Inflammatory macrophage treated with lipopolysaccharide for 1 hour (primary cell): ENCODE data around the gene EXD3.
A peak's percentile ranks its signal among the peaks of the same experiment; 100 is the strongest.

Source experiments
- DNase-seq, 2 donors: peaks; one replicate each; pipeline ENCODE4 v3.0.0-alpha.2; 2020 to 2022

EXD3 gene

DNA sequence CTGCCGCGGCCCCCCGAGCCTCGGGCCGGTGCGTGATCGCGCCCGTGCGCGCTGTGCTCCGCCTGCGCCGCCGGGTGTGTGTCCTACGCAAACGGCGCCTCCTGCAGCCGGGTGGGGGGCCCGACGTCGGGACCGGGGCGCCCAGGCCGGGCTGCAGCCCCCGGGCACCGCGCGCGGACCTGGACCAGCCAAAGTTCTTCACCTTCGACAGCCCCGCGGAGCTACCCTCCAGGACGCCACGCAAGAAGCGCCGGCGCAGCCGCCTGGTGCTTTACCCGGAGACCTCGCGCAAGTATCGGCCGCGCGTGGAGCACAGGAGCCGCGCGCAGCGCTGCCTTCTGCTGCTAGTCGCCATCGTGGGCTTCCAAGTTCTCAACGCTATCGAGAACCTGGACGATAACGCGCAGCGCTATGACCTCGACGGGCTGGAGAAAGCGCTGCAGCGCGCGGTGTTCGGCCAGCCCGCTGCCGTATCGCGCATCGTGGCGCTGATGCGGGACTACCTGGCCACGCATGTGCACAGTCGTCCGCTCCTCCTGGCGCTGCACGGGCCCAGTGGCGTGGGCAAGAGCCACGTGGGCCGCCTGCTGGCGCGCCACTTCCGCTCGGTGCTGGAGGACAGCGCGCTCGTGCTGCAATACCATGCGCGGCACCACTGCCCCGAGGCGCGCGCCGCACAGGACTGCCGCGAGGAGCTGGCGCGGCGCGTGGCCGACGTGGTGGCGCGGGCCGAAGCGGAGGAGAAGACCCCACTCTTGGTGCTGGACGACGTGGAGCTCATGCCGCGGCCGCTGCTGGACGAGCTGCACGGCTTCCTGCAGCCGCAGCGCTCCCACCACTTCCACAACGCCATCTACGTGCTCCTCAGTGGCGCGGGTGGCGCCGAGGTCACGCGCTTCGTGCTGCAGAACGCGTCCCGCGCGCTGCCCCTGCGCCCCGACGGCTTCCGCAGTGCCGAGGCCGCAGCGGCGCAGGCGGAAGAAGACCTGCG is 143.9 kb downstream of the EXD3 start:
- DNase-seq, result no peak

DNA sequence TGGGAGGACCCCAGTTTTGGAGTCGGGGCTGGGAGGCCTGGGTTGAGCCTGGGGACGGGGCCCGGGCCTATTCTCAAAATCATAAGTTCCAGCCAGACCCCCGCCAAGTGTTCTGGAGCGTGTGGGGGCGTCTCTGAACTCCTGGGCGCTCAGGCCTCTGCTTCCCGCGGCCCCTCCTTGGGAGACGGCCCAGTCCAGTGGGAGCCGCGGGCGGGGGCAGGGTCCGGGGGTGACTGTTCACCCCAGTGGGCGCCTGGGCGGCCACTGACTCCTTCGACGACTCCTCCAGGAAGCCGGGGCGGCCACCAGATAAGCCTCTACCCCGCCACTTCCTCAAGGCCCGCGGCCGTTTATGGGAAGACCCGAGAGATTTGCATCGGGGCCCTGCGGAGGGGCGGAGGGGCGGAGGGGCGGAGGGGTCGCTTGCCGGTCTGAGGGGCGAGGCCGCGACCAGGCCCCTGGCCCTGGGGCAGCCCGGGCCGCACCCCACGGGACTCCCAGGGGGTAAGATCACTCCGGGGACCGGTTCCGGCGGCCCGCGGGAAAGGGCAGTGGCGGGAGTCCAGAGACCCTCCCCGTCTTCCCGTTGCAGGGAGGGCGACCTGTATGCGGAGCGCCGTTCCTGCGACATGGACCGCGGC is 144.8 kb downstream of the EXD3 start:
- peak in 1 of 2 donors; percentile 37 for DNase-seq

DNA sequence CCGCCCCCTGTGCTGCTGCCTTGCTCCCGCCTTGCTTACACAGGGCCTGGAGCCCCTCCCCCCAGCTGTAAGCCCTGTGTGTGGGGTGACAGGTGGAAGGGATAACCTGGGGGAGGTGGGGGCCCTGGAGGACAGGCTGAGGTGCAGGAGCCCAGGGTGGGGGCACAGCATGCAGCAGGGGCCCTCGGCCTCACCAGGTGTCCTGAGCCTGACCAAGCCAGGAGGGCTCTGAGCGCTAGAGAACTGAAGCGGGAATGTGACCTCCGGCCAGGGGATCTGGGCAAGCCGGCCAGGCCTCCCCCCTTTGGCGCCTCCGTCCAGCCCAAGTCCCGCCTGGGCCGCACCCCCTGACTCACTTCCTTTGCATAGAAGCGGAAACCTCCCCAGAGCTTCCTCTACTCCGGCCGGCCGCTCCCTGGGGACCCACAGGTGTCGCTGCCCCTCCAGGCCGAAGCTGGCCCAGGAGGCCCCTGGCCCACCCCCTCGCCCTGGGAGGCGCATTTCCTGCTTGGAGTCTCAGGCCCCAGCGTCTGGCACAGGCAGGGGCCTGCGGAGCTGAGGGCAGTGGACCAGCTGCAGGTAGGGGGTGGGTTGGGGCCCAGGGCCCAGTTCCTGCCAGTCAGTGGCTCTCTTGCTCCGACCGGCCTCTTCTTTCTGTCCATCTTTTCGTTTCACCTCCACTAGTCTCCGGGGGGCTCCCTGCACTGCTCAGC is 145.5 kb downstream of the EXD3 start, which contains the start of gene TOR4A:
TSS of gene TOR4A (plus strand) at position 398 of the 713 bp plus-strand sequence. CDS start 964 bp downstream, outside the sequence.
- peak; percentile 73 to 82 for DNase-seq

DNA sequence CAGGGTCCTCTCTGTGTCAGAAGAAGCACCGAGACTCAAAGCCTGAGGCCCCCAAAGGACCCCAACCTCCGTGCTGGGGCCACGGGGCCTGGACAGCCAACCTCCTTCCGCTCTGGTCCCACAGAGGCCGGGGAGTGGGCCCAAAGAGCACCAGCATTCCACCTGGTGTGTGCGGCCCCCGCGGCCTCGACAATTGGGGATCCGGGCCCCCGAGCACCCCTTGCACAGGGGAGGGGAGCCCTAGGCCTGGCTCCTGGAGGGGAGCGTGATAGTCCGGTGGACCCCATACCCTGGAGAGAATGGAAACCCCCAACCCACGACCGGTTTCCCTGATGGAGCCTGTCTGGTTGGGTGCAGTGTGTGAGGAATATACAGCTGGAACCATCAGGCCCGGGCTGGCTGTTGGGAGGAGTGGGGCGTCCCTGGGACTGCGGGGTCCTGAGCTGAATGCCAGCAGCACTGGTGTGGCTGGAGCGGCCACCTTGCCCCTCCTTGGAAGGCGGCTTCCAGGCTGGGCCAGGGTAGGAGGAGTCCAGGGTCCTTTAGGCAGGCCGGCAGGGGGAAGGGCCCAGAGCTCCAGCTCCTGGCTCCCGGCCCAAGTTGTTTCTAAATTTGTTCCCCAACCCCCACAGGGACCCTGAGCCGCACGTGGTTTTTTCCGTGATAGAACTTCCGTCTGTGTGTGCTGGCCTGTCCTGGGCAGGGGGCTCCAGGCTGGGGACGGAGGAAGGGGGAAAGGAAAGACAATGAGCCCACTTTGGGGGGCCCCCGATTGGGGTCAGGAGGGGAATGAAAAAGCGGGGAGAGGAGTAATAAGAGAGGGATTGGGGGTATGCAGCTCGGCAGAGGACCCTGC is 146.3 kb downstream of the EXD3 start:
- DNase-seq, result peak in 1 of 2 donors; percentile 14

DNA sequence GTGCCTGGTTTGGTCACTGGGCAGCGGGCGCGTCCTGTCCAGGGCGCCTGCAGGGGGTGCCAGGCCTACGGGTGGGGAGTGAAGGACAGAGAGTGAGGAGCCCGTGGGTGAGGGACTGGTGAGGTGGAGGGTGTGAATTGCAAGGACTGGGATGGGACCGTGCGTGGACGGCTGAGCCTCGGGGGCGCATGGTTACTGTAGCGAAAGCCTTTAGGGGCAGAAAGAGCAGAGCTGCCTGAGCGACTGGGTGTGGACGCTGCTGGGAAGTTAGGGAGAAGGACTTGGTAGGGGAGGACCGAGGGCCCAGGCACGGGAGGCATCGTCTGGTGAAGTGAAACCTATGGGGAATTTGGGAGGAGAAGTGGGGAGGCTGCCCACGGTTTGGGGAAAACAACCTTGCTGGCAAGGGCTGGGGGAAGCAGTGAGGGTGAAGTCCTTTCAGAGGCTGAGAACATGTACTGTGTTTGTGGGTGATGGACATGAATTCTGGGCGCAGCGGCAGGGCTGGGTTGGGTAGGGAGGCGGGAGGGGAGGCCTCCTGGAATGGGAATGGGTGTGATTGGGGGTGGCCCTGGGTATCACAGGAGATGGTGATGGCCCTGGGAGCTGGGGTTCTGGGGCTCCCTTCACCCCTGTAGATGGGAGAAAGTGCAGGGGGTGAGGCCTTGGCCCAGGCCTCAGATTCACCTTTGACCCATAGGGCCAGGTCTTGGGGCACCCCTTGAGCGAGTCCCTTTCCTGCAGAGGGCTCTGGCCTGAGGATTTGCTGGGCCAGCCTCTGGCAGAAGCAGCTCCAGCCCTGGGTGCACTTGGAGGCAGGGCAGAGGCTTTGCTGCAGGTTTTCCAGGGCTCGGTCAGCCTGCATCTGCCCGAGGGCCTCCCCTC is 147.1 kb downstream of the EXD3 start:
- DNase-seq, result peak; percentile 58 to 69

DNA sequence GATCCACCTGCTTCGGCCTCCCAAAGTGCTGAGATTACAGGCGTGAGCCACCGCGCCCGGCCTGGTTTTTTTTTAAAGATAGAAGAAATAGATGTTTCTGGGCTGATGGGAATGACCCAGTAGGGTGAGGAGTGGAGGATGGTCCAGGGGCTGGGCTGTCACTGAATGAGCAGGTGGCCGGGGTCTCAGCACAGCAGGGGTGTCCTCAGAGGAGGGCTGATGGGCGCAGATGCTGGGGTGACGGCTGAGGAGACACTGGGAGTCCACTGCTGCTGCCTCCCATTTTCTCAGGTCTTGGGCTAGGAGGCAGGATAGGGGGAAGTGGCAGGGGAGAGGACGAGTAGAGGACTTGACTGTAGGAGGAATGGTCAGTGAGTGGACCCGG is 147.8 kb downstream of the EXD3 start:
- DNase-seq, result no peak

DNA sequence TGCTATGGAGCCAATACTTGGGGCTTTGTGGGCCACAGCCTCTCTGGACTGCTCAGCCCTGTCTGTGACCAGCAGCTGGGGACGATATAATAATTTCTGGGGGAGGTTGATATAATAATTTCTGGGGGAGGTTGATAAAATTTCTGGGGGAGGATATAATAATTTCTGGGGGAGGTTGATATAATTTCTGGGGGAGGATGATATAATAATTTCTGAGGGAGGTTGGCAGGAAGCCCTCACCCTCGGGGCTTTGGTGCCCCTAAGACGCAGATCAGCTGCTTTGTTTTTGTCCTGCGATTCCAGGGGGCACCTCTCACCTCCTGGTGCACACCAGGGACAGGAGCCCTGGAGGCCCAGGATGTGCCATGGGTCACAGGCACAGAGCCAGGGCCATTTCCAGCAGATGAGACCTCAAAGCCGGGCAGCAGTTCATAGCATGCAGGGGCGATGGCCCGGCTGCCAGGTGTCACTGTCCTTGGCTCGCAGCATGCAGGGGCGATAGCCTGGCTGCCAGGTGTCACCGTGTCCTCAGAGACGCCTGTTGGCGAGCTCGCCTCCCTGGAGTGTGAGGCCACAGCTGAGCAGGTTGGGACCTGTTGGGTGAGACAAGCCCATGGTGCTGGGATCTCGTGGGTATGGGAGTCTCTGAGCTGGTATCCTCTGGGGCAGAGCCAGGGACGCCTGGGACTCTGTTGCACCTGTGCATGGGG is 149.2 kb downstream of the EXD3 start:
- DNase-seq, result no peak

DNA sequence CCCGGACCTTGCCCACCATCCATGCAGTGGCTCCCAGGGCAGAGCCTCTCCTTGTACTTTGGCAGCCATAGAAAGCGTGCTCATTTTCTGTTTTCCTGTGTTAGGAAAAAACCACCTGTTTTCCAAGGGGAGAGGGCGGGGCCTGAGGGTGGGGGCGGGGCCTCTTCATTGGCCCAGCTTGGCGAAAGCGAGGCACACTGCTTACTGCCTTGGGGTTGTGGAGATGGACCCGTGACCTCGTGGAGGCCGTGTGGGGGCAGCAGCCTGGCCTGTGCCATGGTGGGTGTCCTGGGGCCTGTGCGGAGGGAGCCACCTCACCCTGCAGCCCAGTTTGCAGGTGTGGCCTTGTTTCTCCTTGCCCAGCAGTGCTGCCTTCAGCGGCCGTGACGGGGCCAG is 149.9 kb downstream of the EXD3 start:
- DNase-seq, result no peak

DNA sequence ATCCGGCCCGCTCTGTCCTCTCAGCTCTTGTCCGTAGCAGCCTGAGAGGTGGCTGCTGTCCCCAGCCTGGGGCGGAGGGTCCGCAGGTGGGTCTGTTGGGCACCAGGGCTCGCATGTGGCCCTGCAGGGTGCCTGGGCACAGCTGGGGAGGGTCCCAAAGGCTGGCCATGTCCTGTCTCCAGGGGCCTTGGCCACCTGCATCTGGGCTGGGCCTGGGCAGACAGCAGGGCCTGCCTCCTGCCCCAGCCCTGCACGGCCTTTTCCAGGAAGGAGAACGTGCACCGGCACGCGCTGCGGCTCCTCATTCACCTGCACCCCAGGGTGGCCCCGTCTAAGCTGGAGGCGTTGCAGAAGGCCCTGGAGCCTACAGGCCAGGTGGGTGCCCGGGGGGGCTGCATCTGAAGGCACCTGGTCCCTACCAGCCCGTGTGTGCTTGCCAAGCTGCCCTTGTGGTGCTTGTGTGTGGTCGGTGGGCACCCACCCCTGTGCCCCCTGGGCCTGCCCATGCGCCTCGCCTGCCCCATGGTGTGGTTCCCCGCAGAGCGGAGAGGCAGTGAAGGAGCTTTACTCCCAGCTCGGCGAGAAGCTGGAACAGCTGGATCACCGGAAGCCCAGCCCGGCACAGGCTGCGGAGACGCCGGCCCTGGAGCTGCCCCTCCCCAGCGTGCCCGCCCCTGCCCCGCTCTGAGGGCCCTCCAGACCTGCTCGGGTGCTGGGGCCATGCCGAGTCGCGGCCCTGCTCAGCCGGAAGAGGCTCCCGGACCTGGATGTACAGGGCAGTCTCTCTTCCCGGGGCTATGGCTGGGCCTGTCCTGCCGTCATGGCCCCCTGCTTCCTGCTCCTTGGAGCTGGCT is 150.5 kb downstream of the EXD3 start:
- no peak for DNase-seq

DNA sequence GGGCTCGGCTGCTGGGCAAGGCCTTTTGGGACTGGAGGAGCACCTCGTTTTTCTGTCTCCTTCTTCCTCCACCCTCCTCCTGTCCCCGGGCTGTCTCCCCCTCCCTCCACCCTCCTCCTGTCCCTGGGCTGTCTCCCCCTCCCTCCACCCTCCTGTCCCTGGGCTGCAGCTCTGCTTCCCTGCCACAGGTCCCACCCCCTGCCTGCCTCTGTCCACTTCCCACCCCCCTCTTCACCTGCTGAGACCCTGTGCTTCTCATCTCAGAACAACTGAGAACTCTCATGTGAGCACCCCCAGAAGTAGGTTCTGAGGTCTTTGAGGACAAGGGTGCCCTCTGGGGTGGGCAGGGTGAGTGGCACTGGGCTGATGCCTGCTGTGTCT is 151.3 kb downstream of the EXD3 start:
- DNase-seq, result no peak

DNA sequence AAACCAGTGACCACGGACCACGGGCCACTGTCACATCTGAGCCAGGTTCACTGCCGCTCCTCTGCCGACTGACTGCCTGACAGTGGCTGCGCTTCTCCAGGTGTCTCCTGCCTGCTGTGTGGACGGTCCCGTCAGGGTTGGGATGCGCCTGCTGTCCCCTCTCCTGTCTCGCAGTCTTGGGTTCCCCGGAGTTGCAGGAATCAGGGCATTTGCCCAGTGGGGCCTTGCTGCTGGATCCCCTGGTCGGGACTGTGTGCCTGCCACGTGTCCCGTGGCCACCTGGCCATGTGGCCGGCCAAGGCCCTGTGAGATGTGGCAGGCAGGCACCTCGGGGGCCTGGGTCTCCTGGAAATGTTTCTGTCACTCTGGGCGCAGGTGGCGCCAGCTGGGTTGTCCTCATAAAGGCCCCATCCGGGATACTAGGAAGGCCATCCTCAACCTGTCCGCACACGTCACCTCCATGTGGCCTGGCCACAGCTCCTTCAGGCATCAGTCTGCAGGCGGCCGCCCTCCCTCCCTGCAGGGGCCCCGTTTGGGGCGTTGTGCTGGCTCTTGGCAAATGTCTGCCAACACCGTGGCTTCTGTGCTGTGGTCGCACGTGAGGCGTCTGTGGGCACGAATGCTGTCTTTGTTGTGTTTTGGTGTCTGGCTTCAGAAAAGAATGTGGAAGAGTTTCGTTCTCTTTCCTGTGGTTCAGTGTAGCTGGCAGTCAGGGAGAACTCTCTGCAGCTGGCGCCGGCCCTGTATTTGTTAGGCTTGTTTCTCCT is 151.8 kb downstream of the EXD3 start:
- no peak for DNase-seq

DNA sequence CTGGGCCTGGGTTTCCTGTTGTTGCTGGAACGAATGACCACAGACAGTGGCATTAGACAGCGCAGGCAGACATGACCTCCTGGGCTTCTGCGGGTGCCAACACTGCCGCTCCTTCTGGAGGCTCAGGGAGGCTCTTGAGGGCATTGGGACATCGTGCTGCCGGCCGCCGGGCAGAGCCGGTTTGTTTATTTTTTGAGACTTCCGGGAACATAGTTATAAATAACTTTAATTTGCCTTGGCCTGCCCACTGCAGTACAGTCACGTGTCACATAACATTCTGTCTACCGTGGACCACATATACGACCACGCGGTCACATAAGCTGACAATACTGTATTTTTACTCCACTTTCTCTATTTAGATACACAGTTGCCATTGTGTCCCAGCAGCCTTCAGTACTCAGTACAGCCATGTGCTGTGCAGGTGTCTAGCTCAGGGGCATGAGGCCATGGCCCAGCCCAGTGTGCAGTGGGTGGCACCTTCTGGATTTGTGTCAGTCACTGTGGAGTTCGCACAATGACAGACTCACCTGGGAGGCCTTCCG is 153.7 kb downstream of the EXD3 start:
- DNase-seq, result no peak

DNA sequence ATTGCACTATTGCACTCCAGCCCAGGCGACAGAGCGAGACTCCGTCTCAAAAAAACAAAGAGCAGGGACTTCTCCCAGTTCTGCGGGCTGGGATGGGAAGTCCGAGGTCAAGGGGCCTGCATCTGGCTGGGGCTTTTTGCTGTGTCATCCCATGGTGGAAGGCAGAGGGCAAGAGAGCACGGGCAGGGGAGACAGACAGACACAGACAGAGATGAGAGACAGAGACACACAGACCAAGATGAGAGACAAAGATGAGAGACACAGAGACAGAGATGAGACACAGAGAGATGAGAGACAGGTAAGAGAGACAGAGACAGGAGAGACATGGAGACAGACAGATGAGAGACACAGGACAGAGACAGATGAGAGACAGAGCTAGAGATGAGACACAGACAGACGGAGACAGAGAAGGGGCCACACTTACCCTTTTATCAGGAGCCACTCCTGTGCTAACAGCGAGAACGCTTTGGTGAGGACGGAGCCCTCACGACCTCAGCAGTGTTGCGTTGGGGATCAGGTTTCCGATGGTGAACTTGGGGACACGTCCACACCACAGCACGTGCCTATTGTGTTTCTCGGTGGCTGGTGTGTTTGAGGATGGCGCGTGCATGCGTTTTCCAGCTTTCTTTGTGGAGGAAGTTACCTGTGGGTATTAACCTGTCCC is 154.3 kb downstream of the EXD3 start:
- peak; percentile 11 to 38 for DNase-seq

DNA sequence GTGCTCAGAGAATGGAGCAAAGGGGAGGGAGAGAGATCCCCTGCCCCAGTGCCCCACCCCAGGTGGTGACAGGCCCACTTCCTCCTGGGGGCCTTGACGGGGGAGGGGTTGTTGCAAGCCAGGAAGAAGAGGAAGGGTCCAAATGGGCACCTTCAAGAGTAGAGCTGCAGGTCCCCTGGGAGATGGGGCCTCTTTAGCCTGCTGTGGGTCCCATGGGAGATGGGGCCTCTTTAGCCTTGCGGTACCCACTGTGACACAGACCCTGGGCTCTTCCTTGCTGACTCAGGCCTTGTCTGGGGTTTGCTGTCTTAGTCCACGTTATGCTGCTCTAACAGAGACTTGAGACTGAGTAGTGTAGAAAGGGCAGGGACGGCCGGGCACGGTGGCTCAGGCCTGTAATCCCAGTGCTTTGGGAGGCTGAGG is 155.0 kb downstream of the EXD3 start:
- no peak for DNase-seq

DNA sequence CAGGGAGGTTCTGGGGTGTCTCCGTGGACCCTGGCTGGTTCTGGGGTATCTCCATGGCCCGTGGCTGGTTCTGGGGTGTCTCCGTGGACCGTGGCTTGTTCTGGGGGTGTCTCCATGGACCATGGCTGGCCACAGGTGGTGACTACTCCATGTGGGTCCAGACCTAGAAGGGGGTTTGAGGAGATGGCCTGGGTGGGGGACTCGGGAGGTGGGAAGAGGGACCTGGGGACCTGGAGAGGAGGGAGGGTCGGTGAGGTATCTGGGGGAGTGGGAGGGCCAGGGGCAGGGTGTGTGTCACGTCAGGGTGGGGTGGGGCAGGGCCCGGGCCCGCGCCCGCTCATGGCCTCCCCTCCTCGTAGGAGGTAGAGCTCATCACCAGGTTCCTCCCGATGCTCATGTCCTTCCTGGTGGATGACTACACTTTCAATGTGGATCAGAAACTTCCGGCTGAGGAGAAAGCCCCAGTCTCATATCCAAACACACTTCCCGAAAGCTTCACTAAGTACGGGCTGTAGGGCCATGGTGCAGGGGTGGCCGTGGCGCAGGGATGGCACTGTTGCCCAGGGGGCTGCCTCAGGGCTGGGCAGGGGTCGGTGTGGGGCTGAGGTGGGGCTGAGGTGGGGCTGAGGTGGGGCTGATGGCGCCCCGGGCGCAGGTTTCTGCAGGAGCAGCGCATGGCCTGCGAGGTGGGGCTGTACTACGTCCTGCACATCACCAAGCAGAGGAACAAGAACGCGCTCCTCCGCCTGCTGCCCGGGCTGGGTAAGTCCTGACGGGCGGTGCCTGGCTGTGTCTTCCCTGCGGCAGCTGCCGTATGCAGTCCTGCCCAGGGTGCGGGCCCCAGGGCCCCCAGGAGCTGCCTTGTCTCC is 156.1 kb downstream of the EXD3 start:
- DNase-seq, result no peak

DNA sequence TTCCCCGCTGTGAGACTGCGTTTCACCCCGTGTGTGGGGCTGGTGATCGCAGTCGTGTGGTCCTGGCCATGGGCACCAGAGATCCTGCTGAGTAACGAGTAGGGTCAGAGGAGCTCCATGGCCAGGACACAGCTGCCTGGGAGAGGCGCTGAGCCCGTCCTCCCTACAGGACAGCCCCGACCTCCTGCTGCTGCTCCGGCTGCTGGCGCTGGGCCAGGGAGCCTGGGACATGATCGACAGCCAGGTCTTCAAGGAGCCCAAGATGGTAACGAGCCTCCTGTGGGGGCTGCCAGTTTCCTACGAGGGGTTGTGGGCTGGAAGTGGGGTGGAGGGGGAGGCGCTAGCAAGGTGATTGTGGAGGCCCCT is 156.8 kb downstream of the EXD3 start:
- no peak for DNase-seq
